Cardiac fibroblast (primary cell): ENCODE data around the gene SREK1IP1.
"Not testable (repeated sequence)": the region's sequence is repeated elsewhere in the genome, so short reads cannot be mapped to it uniquely, and the experiment has no call there.

Experiments
- DNase-seq, 2 donors: peaks; one replicate each; pipeline versions ENCODE4 v3.0.0 to v3.0.0-alpha.2; 2010; ENCODE audit warnings: low read depth in 2 of 2
- H3K4me3 ChIP-seq, 2 donors: replicated peaks in 1 of 2; 1 replicate in 1 of 2; 2 replicates in 1 of 2; pipeline ENCODE4 v1.5.1; 2011; ENCODE audit warnings: low read depth in 2 of 2, low read length in 2 of 2, mild to moderate bottlenecking in 2 of 2, moderate library complexity in 1 of 2
- CTCF ChIP-seq: IDR thresholded peaks from one replicate; pipeline ENCODE4 v1.5.1; 2011; ENCODE audit warnings: low read depth, mild to moderate bottlenecking, low read length, inconsistent platforms

The SREK1IP1 gene

GRCh38 chr5:64707191-64707590 is 61.3 kb downstream of the SREK1IP1 start:
- no peak for TF ChIP-seq CTCF
- no peak overlapping the region for H3K4me3 ChIP-seq
- no peak for DNase-seq

GRCh38 chr5:64706074-64706473 is 62.4 kb downstream of the SREK1IP1 start:
- not testable (repeated sequence) for H3K4me3 ChIP-seq, DNase-seq

GRCh38 chr5:64700765-64701164 is 67.7 kb downstream of the SREK1IP1 start:
- no peak overlapping the region for H3K4me3 ChIP-seq
- TF ChIP-seq CTCF = no peak
- DNase-seq = no peak

- H3K4me3 ChIP-seq, DNase-seq: not testable (repeated sequence)
Observed at GRCh38 chr5:64696414-64696813, 72.1 kb downstream of the SREK1IP1 start.

- H3K4me3 ChIP-seq = no peak overlapping the region
- TF ChIP-seq CTCF = no peak
Observed at GRCh38 chr5:64693636-64694035, 74.9 kb downstream of the SREK1IP1 start.

GRCh38 chr5:64691291-64691690 is 77.2 kb downstream of the SREK1IP1 start:
- TF ChIP-seq CTCF = no peak

More at GRCh38 chr5:64693636-64694035, 74.9 kb downstream of the SREK1IP1 start:
- no peak for DNase-seq

GRCh38 chr5:64690417-64691151 is 77.9 kb downstream of the SREK1IP1 start, which contains the start of gene SHISAL2B:
SHISAL2B (plus strand) TSS chr5:64690503; CDS start chr5:64690624, 121 bp downstream.
- TF ChIP-seq CTCF = no peak
- peak within 1 kb of the TSS; percentile 36 to 43 for H3K4me3 ChIP-seq
- DNase-seq = peak; percentile 31 to 36

More at GRCh38 chr5:64691291-64691690, 77.2 kb downstream of the SREK1IP1 start:
- no peak overlapping the region for H3K4me3 ChIP-seq
- DNase-seq = no peak

- TF ChIP-seq CTCF = no peak
- H3K4me3 ChIP-seq = peak overlapping the region; percentile 36 to 43
Observed at GRCh38 chr5:64690104-64690416, 78.4 kb downstream of the SREK1IP1 start.

More at GRCh38 chr5:64690104-64690416, 78.4 kb downstream of the SREK1IP1 start:
- no peak for DNase-seq
